Activated naive CD4-positive, alpha-beta T cell treated with anti-CD3 and anti-CD28 coated beads, Interleukin-2, amount 50 U/mL, for 24 hours (primary cell): ENCODE results near the gene ORMDL3.

ENCODE experiments used
- H3K27ac Mint-ChIP-seq: one replicate; pipeline ENCODE4 v1.8.0; 2021; ENCODE audit warnings: mild to moderate bottlenecking, mixed read lengths
- H3K27me3 Mint-ChIP-seq: one replicate; pipeline ENCODE4 v1.8.0; 2021; ENCODE audit warnings: mixed read lengths
- H3K36me3 Mint-ChIP-seq: one replicate; pipeline ENCODE4 v1.8.0; 2021; ENCODE audit warnings: mixed read lengths
- H3K4me1 Mint-ChIP-seq: one replicate; pipeline ENCODE4 v1.8.0; 2021; ENCODE audit warnings: mixed read lengths
- H3K4me3 Mint-ChIP-seq: one replicate; pipeline ENCODE4 v1.8.0; 2021; ENCODE audit warnings: mild to moderate bottlenecking, mixed read lengths
- H3K9me3 Mint-ChIP-seq: one replicate; pipeline ENCODE4 v1.8.0; 2021; ENCODE audit warnings: mixed read lengths

ORMDL3 gene, protein sequence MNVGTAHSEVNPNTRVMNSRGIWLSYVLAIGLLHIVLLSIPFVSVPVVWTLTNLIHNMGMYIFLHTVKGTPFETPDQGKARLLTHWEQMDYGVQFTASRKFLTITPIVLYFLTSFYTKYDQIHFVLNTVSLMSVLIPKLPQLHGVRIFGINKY

DNA sequence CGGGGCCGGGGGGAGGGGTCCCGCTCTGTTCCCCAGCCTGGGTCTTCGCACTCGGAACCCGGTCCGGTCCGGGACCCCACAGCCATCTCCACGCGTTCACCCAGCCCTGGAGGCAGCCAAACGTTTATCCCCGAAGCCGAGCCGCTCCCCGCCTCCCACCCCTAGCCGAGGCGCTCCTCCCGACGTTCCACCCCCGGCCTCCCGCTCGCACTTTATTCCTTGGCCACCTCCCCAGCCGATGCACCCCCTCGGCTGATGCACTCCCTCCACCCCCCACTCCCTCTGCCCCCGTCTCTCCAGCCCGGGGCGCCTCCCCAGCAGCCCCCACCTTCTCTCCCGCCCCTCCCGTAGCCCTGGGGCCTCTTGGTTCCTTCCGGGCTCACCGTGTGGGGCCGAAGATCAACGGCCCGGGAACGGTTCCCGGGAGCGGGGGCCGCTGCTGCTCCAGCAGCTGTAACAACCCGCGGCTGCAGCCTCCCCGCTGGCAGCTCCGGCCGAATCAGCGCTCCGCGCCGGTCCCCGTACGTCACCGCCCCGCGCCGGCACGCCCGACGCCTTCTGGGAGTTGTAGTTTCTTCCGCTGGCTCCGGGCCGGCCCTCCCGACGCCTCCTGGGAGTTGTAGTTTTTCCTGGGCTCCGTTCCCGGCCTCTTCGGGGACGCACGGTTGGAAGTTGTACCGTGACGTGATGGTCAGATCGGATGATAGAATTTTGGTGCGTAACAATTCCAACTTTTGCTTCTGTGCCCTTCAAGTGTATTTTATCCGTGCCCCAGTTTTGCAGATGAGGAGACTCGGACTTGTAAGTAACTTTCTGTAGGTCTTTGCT is at the start of gene ORMDL3, which contains the start of gene LRRC3C:
TSS of gene ORMDL3 (minus strand) at position 501 of the 828 bp plus-strand sequence. CDS start 3,398 bp downstream, outside the sequence.
TSS of gene LRRC3C (plus strand) at position 632 of the 828 bp plus-strand sequence. CDS start 13,792 bp downstream, outside the sequence.
- no peaks in the 10 kb centered on the region for H3K27me3 Mint-ChIP-seq
- H3K9me3 Mint-ChIP-seq: no peaks in the 10 kb centered on the region
- H3K36me3 Mint-ChIP-seq: peaks cover 6% of the 10 kb centered on the region
- peak within 1 kb of the TSS; percentile 90 for H3K27ac Mint-ChIP-seq
- peak within 1 kb of the TSS; percentile 94 for H3K4me3 Mint-ChIP-seq
- H3K4me1 Mint-ChIP-seq: peaks cover 50% of the 10 kb centered on the region

DNA sequence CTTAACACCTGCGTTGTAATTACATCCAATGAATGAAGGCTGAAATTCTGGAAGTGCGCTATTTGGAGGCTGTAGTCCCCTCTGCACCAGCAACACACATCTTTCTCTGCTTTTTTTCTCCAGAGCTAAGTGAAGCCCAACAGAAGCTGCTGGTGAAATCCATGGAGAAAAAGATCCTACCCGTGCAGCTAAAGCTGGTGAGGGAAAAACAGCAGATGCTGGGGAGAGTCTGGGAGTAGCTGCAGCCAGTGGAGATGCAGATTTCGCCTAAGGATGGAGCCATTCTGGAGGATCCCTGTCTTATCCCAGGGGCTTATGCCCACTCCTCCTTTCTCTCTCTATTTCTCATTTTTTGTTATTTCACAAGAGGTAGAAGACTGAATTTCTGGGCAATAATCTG is 48.4 kb upstream of the ORMDL3 start:
- no peaks in the 10 kb centered on the region for H3K36me3 Mint-ChIP-seq
- no peaks in the 10 kb centered on the region for H3K27me3 Mint-ChIP-seq
- H3K4me1 Mint-ChIP-seq: peaks cover 13% of the 10 kb centered on the region
- H3K9me3 Mint-ChIP-seq: no peaks in the 10 kb centered on the region
- no peak overlapping the region for H3K4me3 Mint-ChIP-seq
- H3K27ac Mint-ChIP-seq: no peak overlapping the region

DNA sequence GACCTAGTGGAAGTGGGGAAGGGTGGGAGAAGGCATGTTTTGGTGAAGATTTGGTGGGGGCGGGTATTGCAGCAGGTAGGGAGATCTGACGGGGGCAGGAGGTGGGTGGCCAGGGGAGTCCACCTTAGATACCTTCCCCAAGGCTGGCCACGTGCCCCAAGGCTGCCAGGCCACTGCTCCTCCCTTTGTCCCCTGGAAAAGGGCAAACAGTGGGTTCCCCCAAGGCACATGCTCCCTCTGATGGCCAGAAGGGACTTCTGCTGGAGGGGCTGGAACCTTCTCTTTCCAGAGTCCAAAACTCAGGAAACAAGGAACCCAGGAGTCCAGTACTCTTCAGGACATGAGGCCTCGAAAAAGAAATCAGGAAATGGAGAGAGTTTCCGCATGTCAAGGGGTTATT is 47.0 kb upstream of the ORMDL3 start:
- Mint-ChIP-seq H3K27ac (no peak overlapping the region), H3K9me3 (no peaks in the 10 kb centered on the region)

DNA sequence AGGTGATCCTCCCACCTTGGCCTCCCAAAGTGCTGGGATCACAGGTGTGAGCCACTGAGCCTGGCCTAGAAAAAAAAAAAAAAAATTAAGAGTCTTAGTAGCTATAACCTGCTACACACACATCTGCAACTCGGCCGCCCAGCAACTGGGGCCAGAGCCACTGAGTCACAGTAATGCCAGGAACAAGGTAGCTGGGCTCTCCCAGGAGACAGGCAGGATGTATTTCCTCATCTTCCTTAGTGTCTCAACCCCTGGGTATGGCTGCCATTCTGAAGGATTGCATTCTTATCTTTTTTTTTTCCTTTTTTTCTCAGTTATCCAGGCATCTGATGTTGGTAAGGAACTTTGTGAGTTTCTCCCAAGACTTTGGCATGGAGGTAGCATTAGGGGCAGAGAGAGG is 46.1 kb upstream of the ORMDL3 start:
- Mint-ChIP-seq H3K27me3 (no peaks in the 10 kb centered on the region), H3K36me3 (no peaks in the 10 kb centered on the region), H3K9me3 (no peaks in the 10 kb centered on the region), H3K4me1 (peaks cover 3% of the 10 kb centered on the region), H3K4me3 (no peak overlapping the region), H3K27ac (no peak overlapping the region)

More for the DNA sequence above, 47.0 kb upstream of the ORMDL3 start:
- H3K36me3 Mint-ChIP-seq: no peaks in the 10 kb centered on the region
- H3K4me1 Mint-ChIP-seq: peaks cover 4% of the 10 kb centered on the region
- H3K4me3 Mint-ChIP-seq: no peak overlapping the region
- no peaks in the 10 kb centered on the region for H3K27me3 Mint-ChIP-seq

DNA sequence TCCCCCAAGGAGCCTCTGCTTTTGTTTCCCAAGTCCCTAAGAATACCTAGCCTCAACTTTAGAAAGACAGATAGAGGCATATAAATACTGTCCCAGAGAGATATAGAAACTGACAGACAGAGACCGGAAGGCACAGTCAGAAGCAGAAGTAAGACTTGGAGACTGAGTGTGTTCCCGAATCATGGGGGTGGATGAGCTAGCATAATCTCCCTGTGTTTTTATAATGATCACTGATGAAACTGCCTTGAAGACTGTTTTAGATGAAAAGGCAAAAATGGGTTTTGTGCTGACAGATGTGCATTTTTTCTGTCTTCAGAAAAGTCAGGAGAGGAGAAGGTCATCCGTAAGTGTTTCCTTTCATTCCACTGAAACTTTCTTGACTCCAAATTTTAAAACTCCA is 44.9 kb upstream of the ORMDL3 start:
- peaks cover 4% of the 10 kb centered on the region for H3K4me1 Mint-ChIP-seq
- H3K9me3 Mint-ChIP-seq: no peaks in the 10 kb centered on the region
- no peak overlapping the region for H3K4me3 Mint-ChIP-seq
- H3K36me3 Mint-ChIP-seq: no peaks in the 10 kb centered on the region
- H3K27ac Mint-ChIP-seq: no peak overlapping the region
- H3K27me3 Mint-ChIP-seq: no peaks in the 10 kb centered on the region

DNA sequence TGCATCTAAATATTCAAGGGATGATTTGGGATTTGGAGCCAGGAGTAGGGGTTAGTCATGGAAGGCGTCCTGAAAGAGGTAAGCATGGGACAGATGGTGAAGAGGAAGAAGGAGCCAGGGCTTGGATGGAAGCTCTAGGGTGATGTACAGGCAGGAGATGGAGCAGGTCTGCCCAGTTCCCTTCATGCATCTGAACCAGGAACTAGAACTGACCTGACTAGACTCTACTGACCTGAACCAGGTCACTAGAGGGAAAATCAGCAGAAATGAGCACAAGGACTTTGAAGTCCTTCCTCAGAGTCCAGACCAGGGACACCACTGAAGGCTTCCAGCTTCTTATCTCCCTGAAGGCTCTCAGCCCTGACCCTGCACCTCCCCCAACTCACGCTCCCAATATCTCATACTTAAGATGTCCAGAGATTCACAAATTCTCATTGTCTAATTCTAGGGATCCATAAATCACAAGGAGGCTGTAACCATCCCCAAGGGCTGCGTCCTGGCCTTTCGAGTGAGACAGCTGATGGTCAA is 43.7 kb upstream of the ORMDL3 start:
- Mint-ChIP-seq H3K4me3 (no peak overlapping the region), H3K36me3 (no peaks in the 10 kb centered on the region), H3K27me3 (no peaks in the 10 kb centered on the region), H3K27ac (no peak overlapping the region), H3K9me3 (no peaks in the 10 kb centered on the region), H3K4me1 (peaks cover 4% of the 10 kb centered on the region)

DNA sequence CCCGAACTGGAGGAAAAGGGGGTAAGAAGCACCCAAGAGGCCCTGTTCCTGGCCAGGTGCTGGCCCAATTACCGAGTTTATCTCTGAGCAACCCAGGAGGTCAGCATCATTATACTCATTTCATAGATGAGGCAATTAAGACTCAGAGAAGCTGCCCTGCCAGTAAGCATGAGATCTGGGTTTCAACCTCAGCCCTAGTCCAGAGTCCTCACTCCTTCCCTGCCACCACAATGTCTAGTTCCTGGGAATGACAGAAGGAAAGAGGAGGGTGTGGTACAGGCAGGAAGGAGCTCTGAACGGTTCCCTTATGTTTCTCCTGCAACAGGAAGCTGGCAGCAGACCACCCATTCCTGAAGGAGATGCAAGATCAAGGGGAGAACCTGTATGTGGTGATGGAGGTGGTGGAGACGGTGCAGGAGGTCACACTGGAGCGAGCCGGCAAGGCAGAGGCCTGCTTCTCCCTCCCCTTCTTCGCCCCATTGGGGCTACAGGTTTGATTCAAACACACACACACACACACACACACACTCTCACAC is 42.8 kb upstream of the ORMDL3 start:
- H3K36me3 Mint-ChIP-seq: no peaks in the 10 kb centered on the region
- H3K9me3 Mint-ChIP-seq: no peaks in the 10 kb centered on the region
- peaks cover 4% of the 10 kb centered on the region for H3K4me1 Mint-ChIP-seq
- no peaks in the 10 kb centered on the region for H3K27me3 Mint-ChIP-seq
- no peak overlapping the region for H3K4me3 Mint-ChIP-seq
- no peak overlapping the region for H3K27ac Mint-ChIP-seq

DNA sequence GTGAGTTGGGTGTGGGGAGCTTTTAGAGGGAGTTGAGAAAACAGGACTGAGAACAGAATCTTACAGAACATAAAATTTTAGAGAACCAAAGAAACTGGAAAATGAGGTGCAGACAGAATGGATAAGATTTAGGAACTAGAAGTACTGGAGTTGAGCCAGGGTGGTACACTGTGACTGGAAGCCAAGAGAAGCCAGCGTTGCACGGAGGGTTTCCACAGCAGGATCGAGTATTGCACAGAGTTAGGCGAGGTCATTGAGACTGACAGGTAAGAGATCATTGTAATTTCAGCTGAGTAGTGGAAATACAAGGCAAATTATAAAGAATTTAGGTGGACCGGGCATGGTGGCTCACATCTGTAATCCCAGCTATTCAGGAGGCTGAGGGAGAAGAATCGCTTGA is 42.0 kb upstream of the ORMDL3 start:
- peaks cover 4% of the 10 kb centered on the region for H3K4me1 Mint-ChIP-seq
- H3K4me3 Mint-ChIP-seq: no peak overlapping the region
- H3K9me3 Mint-ChIP-seq: no peaks in the 10 kb centered on the region
- H3K27me3 Mint-ChIP-seq: no peaks in the 10 kb centered on the region
- no peak overlapping the region for H3K27ac Mint-ChIP-seq
- no peaks in the 10 kb centered on the region for H3K36me3 Mint-ChIP-seq

DNA sequence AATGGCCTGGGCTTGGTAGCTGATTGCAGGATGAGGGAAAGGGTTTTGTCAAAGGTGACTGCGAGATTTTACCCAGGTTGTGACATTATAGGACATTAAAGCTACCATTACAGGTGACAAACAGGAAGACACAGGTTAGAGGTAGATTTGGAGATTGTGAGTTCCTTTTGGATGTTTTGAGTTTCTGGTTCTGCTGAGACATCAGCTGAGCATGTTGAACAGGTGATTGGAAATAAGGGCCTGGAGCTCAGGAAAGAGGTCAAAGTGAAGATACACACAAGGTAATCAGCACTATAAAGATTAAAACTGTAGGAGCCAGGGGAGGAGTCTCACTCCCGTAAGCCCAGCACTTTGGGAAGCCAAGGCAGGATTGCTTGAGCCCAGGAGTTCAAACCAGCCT is 41.4 kb upstream of the ORMDL3 start:
- no peaks in the 10 kb centered on the region for H3K27me3 Mint-ChIP-seq
- H3K27ac Mint-ChIP-seq: peak overlapping the region; percentile 57
- peaks cover 9% of the 10 kb centered on the region for H3K4me1 Mint-ChIP-seq
- H3K9me3 Mint-ChIP-seq: no peaks in the 10 kb centered on the region
- H3K36me3 Mint-ChIP-seq: no peaks in the 10 kb centered on the region
- no peak overlapping the region for H3K4me3 Mint-ChIP-seq

DNA sequence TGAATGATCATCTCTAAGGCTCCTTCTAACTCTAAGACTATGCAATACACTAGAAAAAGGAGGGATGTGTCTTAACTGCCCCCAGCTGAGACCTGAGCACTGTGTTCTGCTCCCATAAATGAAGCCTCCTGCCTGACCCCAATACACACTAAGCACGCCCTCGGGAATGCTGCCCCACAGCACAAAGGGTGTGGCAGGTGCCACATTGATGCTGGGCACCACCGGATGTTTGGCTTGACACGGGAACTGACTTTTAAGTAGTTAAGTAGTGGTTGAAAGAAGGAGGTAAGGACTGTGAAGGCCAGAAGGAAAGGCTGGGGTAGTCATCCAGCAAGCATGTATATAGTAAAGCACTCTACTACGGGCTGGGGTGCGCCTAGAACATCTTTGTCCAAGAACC is 39.4 kb upstream of the ORMDL3 start:
- no peak overlapping the region for H3K4me3 Mint-ChIP-seq
- no peaks in the 10 kb centered on the region for H3K27me3 Mint-ChIP-seq
- no peak overlapping the region for H3K27ac Mint-ChIP-seq
- no peaks in the 10 kb centered on the region for H3K36me3 Mint-ChIP-seq
- H3K9me3 Mint-ChIP-seq: no peaks in the 10 kb centered on the region
- H3K4me1 Mint-ChIP-seq: peaks cover 25% of the 10 kb centered on the region

DNA sequence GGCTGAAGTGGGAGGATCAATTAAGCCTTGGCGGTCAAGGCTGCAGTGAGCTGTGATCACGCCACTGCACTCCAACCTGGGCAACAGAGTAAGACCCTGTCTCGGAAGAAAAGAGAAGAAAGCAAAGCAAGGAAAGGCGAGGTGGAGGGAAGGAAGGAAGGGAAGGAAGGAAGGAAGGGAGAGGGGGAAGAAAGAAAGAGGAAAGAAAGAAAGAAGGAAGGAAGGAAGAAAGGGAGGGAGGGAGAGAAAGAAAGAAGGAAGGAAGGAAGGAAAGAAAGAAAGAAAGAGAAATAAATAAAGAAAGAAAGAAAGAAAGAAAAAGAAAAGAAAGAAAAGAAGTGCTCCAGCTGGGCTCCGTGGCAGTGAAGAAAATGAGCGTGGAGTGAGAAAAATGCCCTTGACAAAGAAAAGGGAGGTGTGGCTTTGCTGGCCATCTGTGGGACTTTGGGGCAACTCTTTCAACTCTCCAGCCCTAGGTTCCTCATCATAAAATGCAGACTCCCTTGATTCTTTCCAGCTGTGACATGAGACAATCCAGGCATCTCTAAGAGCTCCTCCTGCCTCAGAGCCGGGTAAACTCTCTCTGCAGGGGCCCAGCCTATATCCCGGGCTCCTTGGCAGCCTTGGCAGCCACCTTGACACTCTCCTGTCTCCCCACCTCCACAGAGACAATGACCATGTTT is 37.8 kb upstream of the ORMDL3 start:
- H3K36me3 Mint-ChIP-seq: no peaks in the 10 kb centered on the region
- no peak overlapping the region for H3K4me3 Mint-ChIP-seq
- no peaks in the 10 kb centered on the region for H3K9me3 Mint-ChIP-seq
- H3K27ac Mint-ChIP-seq: no peak overlapping the region
- no peaks in the 10 kb centered on the region for H3K27me3 Mint-ChIP-seq
- peaks cover 30% of the 10 kb centered on the region for H3K4me1 Mint-ChIP-seq

DNA sequence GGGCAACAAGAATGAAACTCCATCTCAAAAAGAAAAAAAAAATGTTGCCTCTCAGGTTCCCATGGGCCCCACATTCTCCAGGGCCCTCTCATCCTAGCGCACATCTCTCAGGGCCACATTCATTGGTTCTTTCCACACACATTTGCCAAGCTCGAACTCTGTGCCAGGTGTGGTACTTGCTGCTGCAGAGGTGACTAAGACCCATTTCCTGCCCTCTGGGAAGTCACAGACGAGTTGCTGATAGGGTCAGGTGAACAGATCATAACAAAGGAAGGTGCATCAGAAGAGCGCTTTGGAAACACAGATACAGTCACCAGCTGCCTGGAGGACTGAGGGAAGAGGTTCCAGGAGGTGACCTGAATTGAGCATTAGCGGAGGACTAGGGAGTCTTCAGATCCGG is 36.4 kb upstream of the ORMDL3 start:
- Mint-ChIP-seq H3K4me1 (peaks cover 36% of the 10 kb centered on the region), H3K9me3 (no peaks in the 10 kb centered on the region), H3K36me3 (no peaks in the 10 kb centered on the region), H3K4me3 (peak overlapping the region; percentile 33), H3K27me3 (no peaks in the 10 kb centered on the region), H3K27ac (peak overlapping the region; percentile 84)

DNA sequence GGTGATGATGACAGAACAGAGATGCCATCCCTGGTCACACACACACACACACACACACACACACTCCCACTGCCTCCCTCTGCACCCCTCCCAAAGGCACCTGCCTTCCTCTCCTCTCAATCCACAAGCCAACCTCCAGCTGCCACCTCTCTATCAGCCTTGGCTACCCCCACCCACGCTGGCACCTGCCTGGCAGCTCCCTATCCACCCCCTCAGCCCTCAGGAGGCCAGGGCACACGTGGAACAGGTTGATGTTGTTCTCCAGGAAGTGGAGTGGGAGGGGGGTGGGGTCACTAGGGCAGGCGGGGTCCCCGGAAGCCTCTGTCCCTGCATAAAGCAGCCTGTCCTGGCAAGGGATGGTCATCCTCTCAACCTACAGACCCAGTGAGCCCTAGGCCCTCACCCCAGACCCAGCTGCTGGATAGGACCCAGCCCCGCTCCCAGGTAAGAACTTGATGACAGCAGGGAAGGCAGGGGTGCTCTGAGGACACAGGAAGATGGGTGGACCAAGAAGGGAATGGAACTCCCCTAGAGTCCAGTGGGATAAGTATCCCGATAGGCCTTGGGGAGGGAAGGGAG is 35.3 kb upstream of the ORMDL3 start, which contains the start of gene GSDMA:
TSS of gene GSDMA (plus strand) at position 363 of the 579 bp plus-strand sequence. CDS start 2,684 bp downstream, outside the sequence.
- peak within 1 kb of the TSS; percentile 84 for H3K27ac Mint-ChIP-seq
- no peaks in the 10 kb centered on the region for H3K9me3 Mint-ChIP-seq
- no peaks in the 10 kb centered on the region for H3K36me3 Mint-ChIP-seq
- peak within 1 kb of the TSS; percentile 33 for H3K4me3 Mint-ChIP-seq
- H3K4me1 Mint-ChIP-seq: peaks cover 32% of the 10 kb centered on the region
- H3K27me3 Mint-ChIP-seq: no peaks in the 10 kb centered on the region

DNA sequence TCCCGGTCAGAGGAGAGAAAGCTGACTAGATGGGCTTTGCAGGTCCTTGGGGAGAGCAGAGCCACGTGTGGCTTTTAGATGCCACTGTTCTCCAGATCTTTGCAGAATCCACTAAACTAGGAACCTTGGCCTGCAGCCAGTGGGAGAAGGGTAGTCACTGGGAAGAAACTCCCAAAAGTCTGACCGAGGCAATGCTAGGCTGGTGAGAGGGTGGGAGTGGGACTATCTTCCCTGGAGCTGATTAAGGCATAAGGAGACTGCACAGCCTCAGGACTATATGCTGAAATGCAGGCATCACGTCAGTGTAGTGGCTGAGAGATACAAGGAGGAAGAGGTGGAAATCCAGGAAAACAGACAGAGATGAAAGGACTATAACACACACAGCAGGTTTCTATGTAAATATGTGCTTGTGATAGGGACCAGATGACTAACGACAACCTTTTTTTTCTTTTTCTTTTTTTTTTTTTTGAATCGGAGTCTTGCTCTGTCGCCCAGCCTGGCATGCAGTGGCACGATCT is 33.2 kb upstream of the ORMDL3 start:
- H3K27ac Mint-ChIP-seq: peak overlapping the region; percentile 35
- peaks cover 32% of the 10 kb centered on the region for H3K4me1 Mint-ChIP-seq
- H3K4me3 Mint-ChIP-seq: peak overlapping the region; percentile 33
- H3K27me3 Mint-ChIP-seq: no peaks in the 10 kb centered on the region
- no peaks in the 10 kb centered on the region for H3K36me3 Mint-ChIP-seq
- no peaks in the 10 kb centered on the region for H3K9me3 Mint-ChIP-seq

DNA sequence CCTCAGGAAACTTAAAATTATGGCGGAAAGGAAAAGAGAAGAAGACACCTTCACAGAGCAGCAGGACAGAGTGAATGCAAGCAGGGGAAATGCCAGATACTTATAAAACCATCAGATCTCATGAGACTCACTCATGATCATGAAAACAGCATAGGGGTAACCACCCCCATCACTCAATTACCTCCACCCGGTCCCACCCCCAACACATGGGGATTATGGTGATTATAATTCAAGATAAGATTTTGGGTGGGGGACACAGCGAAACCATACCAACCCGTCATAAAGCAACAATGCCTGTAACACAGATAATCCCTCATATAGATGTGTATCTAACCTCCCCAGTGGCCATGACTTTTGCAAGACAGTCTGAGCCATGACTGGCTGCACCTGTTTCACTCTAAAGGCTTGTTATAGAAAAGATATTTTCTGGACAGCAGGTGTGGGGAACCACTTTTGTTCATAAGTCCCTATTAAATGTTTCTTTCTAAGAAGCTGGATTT is 28.4 kb upstream of the ORMDL3 start:
- Mint-ChIP-seq H3K9me3 (no peaks in the 10 kb centered on the region), H3K4me3 (no peak overlapping the region), H3K36me3 (no peaks in the 10 kb centered on the region), H3K4me1 (peaks cover 26% of the 10 kb centered on the region), H3K27me3 (no peaks in the 10 kb centered on the region), H3K27ac (no peak overlapping the region)
